K562 (cell line): ENCODE measurements around the gene SLC34A3. TPM values are rescaled to one million over a fixed set of nuclear protein-coding genes. Genes with fewer than 3 reads are reported as not detected.

ENCODE experiments used
- GATAD2B ChIP-seq: fragments of 450-650 bp; IDR thresholded peaks from 2 replicates; pipeline ENCODE4 v1.6.1; 2017; ENCODE audit warnings: mild to moderate bottlenecking, borderline replicate concordance
- MNT ChIP-seq, 2 experiments: fragments of 450-650 bp; conservative IDR thresholded peaks; 2 replicates each; pipeline ENCODE4 v1.6.1; 2017; ENCODE audit warnings: mild to moderate bottlenecking in 2 of 2, moderate library complexity in 2 of 2
- TFE3 ChIP-seq: fragments of 450-650 bp; formaldehyde crosslinking; IDR thresholded peaks from 2 replicates; pipeline ENCODE4 v1.4.0; 2020; ENCODE audit warnings: mild to moderate bottlenecking, mixed read lengths
- USF2 ChIP-seq: sonication (generic); formaldehyde crosslinking; IDR thresholded peaks from 2 replicates; pipeline ENCODE4 v1.5.0; 2020; ENCODE audit warnings: missing genetic modification reagents
- polyA plus RNA-seq, 8 experiments: library from polyadenylated mRNA; depleted of rRNA in 4 of 8; stranded (reverse) in 5 of 8; unstranded in 3 of 8; fragments of >200 nt; fragmentation: Nextera tagmentation in 2 of 8; fragmentation: Illumina TruSeq in 1 of 8; extraction: Ambion mirVana in 2 of 8; extraction: Trizol in 1 of 8; gene quantifications; 2 replicates each; pipeline versions ENCODE4 v1.2.1 to v1.2.3, GENCODE V29; 2011 to 2014; ENCODE audit warnings: inconsistent platforms in 1 of 8, missing spikeins in 1 of 8
- total RNA-seq, 7 experiments: library from RNA; depleted of rRNA in 6 of 7; stranded (reverse); fragments of >200 nt in 6 of 7; fragmentation: Illumina TruSeq in 2 of 7; extraction: Trizol in 2 of 7; gene quantifications; 2 replicates each; pipeline versions ENCODE4 v1.2.1 to v1.2.3, GENCODE V29; 2011 to 2021; ENCODE audit warnings: low replicate concordance in 1 of 7

The SLC34A3 gene
- total and polyA plus RNA-seq, 9 of the 15 experiments (the other 6 are each of a cell fraction or from before 2014, with no cell fraction given), result not detected

- peak; percentile 96 to 97 for TF ChIP-seq MNT (conservative IDR thresholded peaks at IDR 0.05)
- TF ChIP-seq GATAD2B, result peak; percentile 43
- no peak for TF ChIP-seq TFE3 (CRISPR knock-in tag)
- TF ChIP-seq USF2 (CRISPR knock-in tag), result peak; percentile 70
Observed at GRCh38 chr9:137276473-137277328, 46.0 kb downstream of the SLC34A3 start (continued).
